SU-DHL-6 (cell line): Measurements from ENCODE around the gene TAF8.

Experiments used
- H2AFZ ChIP-seq: fragments of 200-600 bp; sonication (generic); 2 replicates; pipeline ENCODE4 v1.6.1; 2014; ENCODE audit warnings: low read depth, mild to moderate bottlenecking, moderate library complexity, mixed read lengths, antibody characterized with exemption, low read length; ENCODE audit not compliant: severe bottlenecking
- H3F3A ChIP-seq: fragments of 200-600 bp; shearing (Covaris generic); 2 replicates; pipeline ENCODE4 v1.6.0; 2016; ENCODE audit warnings: antibody characterized with exemption, mild to moderate bottlenecking; ENCODE audit not compliant: insufficient read depth
- H3K27ac ChIP-seq: fragments of 200-600 bp; sonication (generic); 2 replicates; pipeline ENCODE4 v1.5.1; 2016; ENCODE audit warnings: low read depth, mild to moderate bottlenecking, low read length, moderate library complexity, mixed read lengths
- H3K27me3 ChIP-seq: fragments of 200-600 bp; sonication (generic), shearing (Covaris generic); 2 replicates; pipeline ENCODE4 v1.6.0; 2014; ENCODE audit warnings: mild to moderate bottlenecking, low read length
- H3K36me3 ChIP-seq: fragments of 200-600 bp; sonication (generic); 2 replicates; pipeline ENCODE4 v1.6.1; 2014; ENCODE audit warnings: mild to moderate bottlenecking, low read length, mixed read lengths
- H3K4me2 ChIP-seq: fragments of 300-600, 200-600 bp; shearing (Covaris generic), sonication (generic); 2 replicates; pipeline ENCODE4 v1.6.0; 2014; ENCODE audit warnings: low read length, low read depth, mild to moderate bottlenecking; ENCODE audit not compliant: poor library complexity, severe bottlenecking
- H3K4me3 ChIP-seq: fragments of 200-600 bp; sonication (generic); 2 replicates; pipeline ENCODE4 v1.5.1; 2014; ENCODE audit warnings: antibody characterized with exemption, low read length, mild to moderate bottlenecking, mixed read lengths; ENCODE audit not compliant: insufficient read depth, poor library complexity, severe bottlenecking
- H3K79me2 ChIP-seq: fragments of 200-600 bp; sonication (generic); 2 replicates; pipeline ENCODE4 v1.6.1; 2014; ENCODE audit warnings: mild to moderate bottlenecking, low read length, moderate library complexity; ENCODE audit not compliant: insufficient read depth
- H3K9ac ChIP-seq: fragments of 200-600 bp; sonication (generic); 2 replicates; pipeline ENCODE4 v1.7.0; 2014; ENCODE audit warnings: mild to moderate bottlenecking, low read length
- H3K9me2 ChIP-seq: fragments of 200-600 bp; sonication (generic); replicated peaks from 2 replicates; pipeline ENCODE4 v1.6.1; 2014; ENCODE audit warnings: low read length; ENCODE audit not compliant: insufficient read depth
- H3K9me3 ChIP-seq: fragments of 200-600 bp; sonication (generic); 2 replicates; pipeline ENCODE4 v1.6.1; 2014; ENCODE audit warnings: low read length, mixed read lengths; ENCODE audit not compliant: insufficient read depth
- H4K20me1 ChIP-seq: fragments of 200-600 bp; sonication (generic); 2 replicates; pipeline ENCODE4 v1.6.1; 2014; ENCODE audit warnings: low read depth, mild to moderate bottlenecking, antibody characterized with exemption, low read length, moderate library complexity, mixed read lengths
- CTCF ChIP-seq: fragments of 200-600 bp; sonication (generic); IDR thresholded peaks from one replicate; pipeline ENCODE4 v1.5.1; 2017; ENCODE audit warnings: antibody characterized with exemption, mild to moderate bottlenecking, low read length, moderate library complexity; ENCODE audit not compliant: insufficient read depth, poor library complexity, severe bottlenecking
- EZH2phosphoT487 ChIP-seq: fragments of 200-600 bp; sonication (generic), shearing (Covaris generic); conservative IDR thresholded peaks from 2 replicates; pipeline ENCODE4 v1.6.1; 2018; ENCODE audit warnings: mild to moderate bottlenecking, antibody characterized with exemption, low read length, moderate library complexity, mixed read lengths

The TAF8 gene

GRCh38 chr6:42022755-42023384, 27.5 kb upstream of the TAF8 start:
- Histone ChIP-seq H3K4me3 (no peak overlapping the region), H3K4me2 (peak overlapping the region; percentile 56), H3K36me3 (no peaks in the 10 kb centered on the region), H3K27ac (peak overlapping the region; percentile 92), H3K27me3 (no peaks in the 10 kb centered on the region), H3K9me2 (no peaks in the 10 kb centered on the region), H3K9me3 (no peaks in the 10 kb centered on the region), H4K20me1 (no peaks in the 10 kb centered on the region), H3K79me2 (no peaks in the 10 kb centered on the region), H2AFZ (no peak overlapping the region), H3F3A (peaks cover 65% of the 10 kb centered on the region), H3K9ac (peak overlapping the region; percentile 59)
- TF ChIP-seq EZH2phosphoT487 (no peak), CTCF (no peak)

GRCh38 chr6:42025066-42025844, 25.1 kb upstream of the TAF8 start:
- Histone ChIP-seq H3K79me2 (no peaks in the 10 kb centered on the region), H3K9me3 (no peaks in the 10 kb centered on the region), H3K9ac (peak overlapping the region; percentile 59), H3K36me3 (no peaks in the 10 kb centered on the region), H2AFZ (no peak overlapping the region), H3K4me2 (peak overlapping the region; percentile 56), H4K20me1 (no peaks in the 10 kb centered on the region), H3K27me3 (no peaks in the 10 kb centered on the region), H3F3A (peaks cover 74% of the 10 kb centered on the region), H3K9me2 (no peaks in the 10 kb centered on the region), H3K4me3 (peak overlapping the region; percentile 7), H3K27ac (peak overlapping the region; percentile 92)
- TF ChIP-seq EZH2phosphoT487 (no peak), CTCF (no peak)

- H3K27ac ChIP-seq = peak overlapping the region; percentile 92
These were observed 24.5 kb upstream of the TAF8 start for GRCh38 chr6:42025845-42026243.

More at GRCh38 chr6:42025845-42026243, 24.5 kb upstream of the TAF8 start:
- Histone ChIP-seq H2AFZ (no peak overlapping the region), H3K27me3 (no peaks in the 10 kb centered on the region), H3F3A (peaks cover 77% of the 10 kb centered on the region), H3K9ac (peak overlapping the region; percentile 59), H4K20me1 (no peaks in the 10 kb centered on the region), H3K79me2 (no peaks in the 10 kb centered on the region), H3K9me2 (no peaks in the 10 kb centered on the region), H3K9me3 (no peaks in the 10 kb centered on the region), H3K4me3 (no peak overlapping the region), H3K36me3 (no peaks in the 10 kb centered on the region), H3K4me2 (peak overlapping the region; percentile 56)
- no peak for TF ChIP-seq CTCF
- TF ChIP-seq EZH2phosphoT487 = no peak
